AG04450 (cell line): ENCODE results near the gene OAS3. TPM values are rescaled to one million over a fixed set of nuclear protein-coding genes. Genes with fewer than 3 reads are reported as not detected.

Experiments used
- CTCF ChIA-PET: fragments of 300-600, 350-600 bp; formaldehyde crosslinking; extraction: SDS; loops from one replicate; lab custom pipeline; 2022; ENCODE audit warnings: antibody characterized with exemption, inconsistent platforms; lab: Charles Lee
- POLR2A ChIA-PET: fragments of 350-600 bp; formaldehyde crosslinking; extraction: SDS; loops from one replicate; lab custom pipeline; 2021; ENCODE audit warnings: antibody characterized with exemption, inconsistent platforms; lab: Yijun Ruan, JAX
- DNase-seq: peaks from one replicate; pipeline ENCODE4 v3.0.0-alpha.2; 2011; ENCODE audit warnings: low read depth, low spot score
- H3K27ac ChIP-seq: one replicate; pipeline ENCODE4 v1.5.1; 2012; ENCODE audit warnings: low read depth, low read length, control low read depth
- H3K27me3 ChIP-seq: one replicate; pipeline ENCODE4 v1.6.0; 2012; ENCODE audit warnings: low read length; ENCODE audit not compliant: control insufficient read depth, insufficient read depth
- H3K4me3 ChIP-seq: 2 replicates; pipeline ENCODE4 v1.5.1; 2011; ENCODE audit warnings: mild to moderate bottlenecking, low read depth, low read length, control low read depth
- H3K9me3 ChIP-seq: 2 replicates; pipeline ENCODE4 v1.5.1; 2012; ENCODE audit warnings: low read length; ENCODE audit not compliant: control insufficient read depth, insufficient read depth
- polyA plus RNA-seq: library from polyadenylated mRNA; depleted of rRNA; stranded (reverse); fragments of >200 nt; gene quantifications from 2 replicates; pipeline ENCODE4 v1.2.3, GENCODE V29; 2011
- TF ChIP-seq, protein P1 (sequence below): IDR thresholded peaks from 2 replicates; pipeline ENCODE4 v1.5.1; 2011; ENCODE audit warnings: low read depth, low read length, control low read depth, inconsistent platforms

The OAS3 gene
- polyA plus RNA-seq, 1 experiment: 8.5 TPM

DNA sequence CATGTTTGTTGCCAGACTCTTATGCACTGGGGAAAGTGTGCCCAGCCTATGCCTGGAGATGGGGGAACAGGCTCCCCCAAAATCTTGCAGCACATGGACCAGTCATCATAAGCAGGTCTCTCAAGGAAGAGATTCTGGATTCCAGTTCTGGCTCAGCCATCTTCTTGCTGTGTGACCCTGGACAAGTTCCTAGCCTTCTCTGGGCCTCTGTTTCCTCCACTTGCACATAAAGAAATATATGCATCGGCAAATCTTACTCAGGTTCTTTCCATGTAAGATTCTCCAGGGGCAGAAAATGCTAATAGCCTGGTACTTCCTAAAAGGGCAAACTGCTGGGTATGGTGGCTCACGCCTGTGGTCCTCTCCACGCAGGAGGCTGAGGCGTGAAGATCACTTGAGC, 7.2 kb downstream of the OAS3 start:
- ChIA-PET POLR2A (no interaction called here), CTCF (no interaction called here)
- Histone ChIP-seq H3K9me3 (no peaks in the 10 kb centered on the region), H3K4me3 (no peak overlapping the region), H3K27ac (no peak overlapping the region), H3K27me3 (no peaks in the 10 kb centered on the region)
- TF ChIP-seq, protein P1, sequence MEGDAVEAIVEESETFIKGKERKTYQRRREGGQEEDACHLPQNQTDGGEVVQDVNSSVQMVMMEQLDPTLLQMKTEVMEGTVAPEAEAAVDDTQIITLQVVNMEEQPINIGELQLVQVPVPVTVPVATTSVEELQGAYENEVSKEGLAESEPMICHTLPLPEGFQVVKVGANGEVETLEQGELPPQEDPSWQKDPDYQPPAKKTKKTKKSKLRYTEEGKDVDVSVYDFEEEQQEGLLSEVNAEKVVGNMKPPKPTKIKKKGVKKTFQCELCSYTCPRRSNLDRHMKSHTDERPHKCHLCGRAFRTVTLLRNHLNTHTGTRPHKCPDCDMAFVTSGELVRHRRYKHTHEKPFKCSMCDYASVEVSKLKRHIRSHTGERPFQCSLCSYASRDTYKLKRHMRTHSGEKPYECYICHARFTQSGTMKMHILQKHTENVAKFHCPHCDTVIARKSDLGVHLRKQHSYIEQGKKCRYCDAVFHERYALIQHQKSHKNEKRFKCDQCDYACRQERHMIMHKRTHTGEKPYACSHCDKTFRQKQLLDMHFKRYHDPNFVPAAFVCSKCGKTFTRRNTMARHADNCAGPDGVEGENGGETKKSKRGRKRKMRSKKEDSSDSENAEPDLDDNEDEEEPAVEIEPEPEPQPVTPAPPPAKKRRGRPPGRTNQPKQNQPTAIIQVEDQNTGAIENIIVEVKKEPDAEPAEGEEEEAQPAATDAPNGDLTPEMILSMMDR: no peak
- DNase-seq: no peak

DNA sequence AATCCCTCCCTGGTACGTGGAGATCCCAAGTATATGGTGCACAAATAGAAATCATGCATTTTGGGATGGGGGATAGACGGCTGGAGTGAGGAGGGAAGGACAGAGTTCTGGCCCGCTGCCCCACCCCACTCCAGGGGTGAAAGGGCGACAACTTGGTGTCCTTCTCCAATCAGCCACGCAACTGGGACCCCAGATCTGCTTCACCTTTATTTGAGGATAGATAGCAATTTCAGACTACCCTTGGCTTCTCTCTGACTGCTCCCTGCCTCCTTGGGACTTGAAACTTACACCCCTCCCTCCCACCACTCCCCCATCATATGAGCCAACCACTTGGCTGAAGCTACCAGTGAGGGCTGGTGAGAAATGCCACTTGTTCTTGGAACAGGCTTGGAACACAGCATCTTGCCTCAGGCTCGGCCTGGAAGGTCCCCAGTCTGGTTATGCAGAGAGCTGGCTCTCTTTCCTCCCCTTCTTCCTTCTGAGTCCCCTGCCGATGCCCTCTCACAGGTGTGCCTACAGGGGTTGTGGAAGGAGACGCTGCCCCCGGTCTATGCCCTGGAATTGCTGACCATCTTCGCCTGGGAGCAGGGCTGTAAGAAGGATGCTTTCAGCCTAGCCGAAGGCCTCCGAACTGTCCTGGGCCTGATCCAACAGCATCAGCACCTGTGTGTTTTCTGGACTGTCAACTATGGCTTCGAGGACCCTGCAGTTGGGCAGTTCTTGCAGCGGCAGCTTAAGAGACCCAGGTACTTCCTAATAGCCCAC, 8.1 kb downstream of the OAS3 start:
- no peak for DNase-seq
- Histone ChIP-seq H3K4me3 (no peak overlapping the region), H3K9me3 (no peaks in the 10 kb centered on the region), H3K27ac (no peak overlapping the region), H3K27me3 (no peaks in the 10 kb centered on the region)
- POLR2A ChIA-PET: no interaction called here
- CTCF ChIA-PET: no interaction called here
- TF ChIP-seq, protein P1: no peak

DNA sequence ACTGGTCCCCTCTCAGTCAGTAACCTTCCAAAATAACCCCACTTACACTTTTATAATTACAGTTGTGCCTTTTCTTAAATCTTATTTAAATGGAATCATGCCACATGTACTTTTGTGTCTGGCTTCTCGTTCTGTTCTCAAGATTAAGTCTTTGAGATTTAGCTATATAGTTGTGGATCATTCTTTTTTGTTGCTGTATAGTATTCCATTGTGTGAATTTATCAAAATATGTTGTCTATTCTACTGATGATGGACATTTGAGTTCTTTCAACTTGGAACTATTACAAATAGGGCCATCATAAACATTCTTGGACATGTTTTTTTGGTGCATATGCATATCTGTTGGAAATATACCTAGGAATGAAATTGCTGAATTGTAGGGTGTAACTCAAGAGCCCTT, 9.0 kb downstream of the OAS3 start:
- DNase-seq: no peak
- Histone ChIP-seq H3K9me3 (no peaks in the 10 kb centered on the region), H3K4me3 (no peak overlapping the region), H3K27ac (no peak overlapping the region), H3K27me3 (no peaks in the 10 kb centered on the region)
- ChIA-PET CTCF (no interaction called here), POLR2A (no interaction called here)
- TF ChIP-seq, protein P1: no peak

DNA sequence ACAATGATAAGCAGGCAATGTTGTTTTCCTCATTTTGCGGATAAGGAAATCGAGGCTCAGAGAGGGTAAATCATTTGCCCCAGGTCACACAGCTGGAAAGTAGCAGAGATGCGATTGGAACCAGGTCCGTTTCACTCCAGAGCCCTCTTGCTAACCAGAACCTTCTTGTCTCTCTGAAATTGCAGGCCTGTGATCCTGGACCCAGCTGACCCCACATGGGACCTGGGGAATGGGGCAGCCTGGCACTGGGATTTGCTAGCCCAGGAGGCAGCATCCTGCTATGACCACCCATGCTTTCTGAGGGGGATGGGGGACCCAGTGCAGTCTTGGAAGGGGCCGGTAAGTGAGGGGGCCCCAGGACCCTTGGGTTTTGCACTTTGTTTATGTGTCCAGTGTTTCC, 9.5 kb downstream of the OAS3 start:
- no peak for DNase-seq
- no peak overlapping the region for H3K27ac ChIP-seq
- H3K9me3 ChIP-seq: no peaks in the 10 kb centered on the region
- no peaks in the 10 kb centered on the region for H3K27me3 ChIP-seq
- TF ChIP-seq, protein P1: no peak
- no peak overlapping the region for H3K4me3 ChIP-seq
- POLR2A ChIA-PET: no interaction called here
- CTCF ChIA-PET: interaction anchor here (0.7 kb wide), 1 partner anchor 287 kb away, joined by 6 read pairs; no protein-coding TSS in a partner anchor

DNA sequence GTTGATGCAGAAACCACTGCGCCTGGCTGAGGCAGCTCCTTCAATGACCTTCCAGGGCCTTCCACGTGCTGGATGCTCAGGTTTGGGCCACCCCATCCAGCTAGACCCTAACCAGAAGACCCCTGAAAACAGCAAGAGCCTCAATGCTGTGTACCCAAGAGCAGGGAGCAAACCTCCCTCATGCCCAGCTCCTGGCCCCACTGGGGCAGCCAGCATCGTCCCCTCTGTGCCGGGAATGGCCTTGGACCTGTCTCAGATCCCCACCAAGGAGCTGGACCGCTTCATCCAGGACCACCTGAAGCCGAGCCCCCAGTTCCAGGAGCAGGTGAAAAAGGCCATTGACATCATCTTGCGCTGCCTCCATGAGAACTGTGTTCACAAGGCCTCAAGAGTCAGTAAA, 10.5 kb downstream of the OAS3 start:
- Histone ChIP-seq H3K27ac (no peak overlapping the region), H3K4me3 (no peak overlapping the region), H3K27me3 (no peaks in the 10 kb centered on the region), H3K9me3 (no peaks in the 10 kb centered on the region)
- DNase-seq: no peak
- ChIA-PET POLR2A (no interaction called here), CTCF (no interaction called here)
- TF ChIP-seq, protein P1: no peak
